ENCODE data around the gene ZDHHC22.

ZDHHC22 gene

DNA sequence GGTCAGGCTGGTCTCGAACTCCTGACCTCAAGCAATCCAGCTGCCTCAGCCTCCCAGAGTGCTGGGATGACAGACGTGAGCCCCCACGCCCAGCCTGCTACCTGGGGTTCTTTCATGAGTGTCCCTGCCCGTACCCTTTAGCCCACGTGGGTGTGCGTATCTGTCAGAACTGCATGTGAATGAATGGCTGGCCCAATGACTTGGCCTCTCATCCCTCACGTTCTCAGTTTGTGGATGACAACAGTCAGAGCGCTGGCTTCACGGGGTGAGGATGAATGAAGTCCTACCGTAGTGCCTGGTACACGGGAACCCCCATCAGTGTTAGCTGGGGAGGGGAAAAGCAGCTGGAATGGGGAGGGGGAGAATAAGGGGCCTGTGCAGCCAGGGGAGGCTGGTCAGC, 16.1 kb upstream of the ZDHHC22 start:
- DNase-seq (ENCODE audit: low spot score) = peak; percentile 17

- no peak for DNase-seq (ENCODE audit: low spot score)
Observed at GRCh38 chr14:77155083-77155482, 13.5 kb upstream of the ZDHHC22 start.

GRCh38 chr14:77154421-77154820, 12.8 kb upstream of the ZDHHC22 start:
- DNase-seq (ENCODE audit: low spot score) = no peak

DNA sequence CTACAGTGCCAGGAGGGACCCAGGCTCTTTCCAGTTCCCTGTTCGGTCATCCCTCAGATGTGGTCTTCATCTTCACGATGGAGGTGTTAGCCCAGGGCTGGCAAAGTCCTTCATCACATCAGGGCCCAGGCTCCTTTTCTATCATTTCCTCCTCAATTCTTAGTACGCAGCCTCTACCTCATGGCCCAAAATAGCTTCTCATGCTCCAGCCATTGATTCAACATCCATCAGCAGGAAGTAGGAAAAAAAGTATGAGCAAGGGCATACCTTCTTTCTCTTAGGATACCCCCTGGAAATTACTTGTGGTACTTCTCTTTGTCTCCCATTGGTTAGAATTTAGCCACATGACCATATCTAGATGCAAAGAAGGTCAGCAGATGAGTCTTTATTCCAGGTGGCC, 12.2 kb upstream of the ZDHHC22 start:
- DNase-seq (ENCODE audit: low spot score) = no peak

- DNase-seq (ENCODE audit: low spot score) = peak; percentile 70
Observed at GRCh38 chr14:77151918-77152588, 10.5 kb upstream of the ZDHHC22 start.

- DNase-seq (ENCODE audit: low spot score) = peak; percentile 49
Observed at GRCh38 chr14:77151245-77151644, 9.7 kb upstream of the ZDHHC22 start.

- DNase-seq (ENCODE audit: low spot score) = no peak
Observed at GRCh38 chr14:77148510-77149231, 7.1 kb upstream of the ZDHHC22 start.

GRCh38 chr14:77145975-77146740, 4.6 kb upstream of the ZDHHC22 start:
- DNase-seq (ENCODE audit: low spot score) = no peak

- no peak for DNase-seq (ENCODE audit: low spot score)
Observed at GRCh38 chr14:77144412-77145115, 3.0 kb upstream of the ZDHHC22 start.

DNA sequence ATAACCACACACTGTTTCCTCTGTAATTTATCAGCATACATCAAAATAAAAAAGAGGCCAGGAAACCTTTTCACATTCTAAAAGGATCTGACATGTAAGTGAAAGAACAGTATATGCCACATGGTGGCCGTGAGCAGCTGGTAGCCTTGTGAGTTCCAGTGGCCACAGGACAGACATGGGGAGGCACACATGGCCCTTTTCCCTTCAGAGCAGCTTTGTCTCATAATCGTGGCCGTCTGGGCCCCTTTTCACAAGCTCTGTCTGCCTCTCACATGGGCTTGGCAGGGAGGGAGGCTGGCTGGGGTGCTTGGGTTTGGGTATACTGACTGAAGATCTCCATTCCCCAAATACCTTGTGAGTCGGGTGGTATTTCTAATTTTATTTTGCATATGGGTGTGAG, 1.5 kb upstream of the ZDHHC22 start:
- DNase-seq (ENCODE audit: low spot score) = no peak

- DNase-seq (ENCODE audit: low spot score) = no peak
Observed at GRCh38 chr14:77142005-77142800, 612 bp upstream of the ZDHHC22 start.

- no peak for DNase-seq (ENCODE audit: low spot score)
Observed at GRCh38 chr14:77140359-77141213, 1.0 kb downstream of the ZDHHC22 start.

- DNase-seq (ENCODE audit: low spot score) = peak; percentile 71
Observed at GRCh38 chr14:77139540-77140358, 1.8 kb downstream of the ZDHHC22 start.

DNA sequence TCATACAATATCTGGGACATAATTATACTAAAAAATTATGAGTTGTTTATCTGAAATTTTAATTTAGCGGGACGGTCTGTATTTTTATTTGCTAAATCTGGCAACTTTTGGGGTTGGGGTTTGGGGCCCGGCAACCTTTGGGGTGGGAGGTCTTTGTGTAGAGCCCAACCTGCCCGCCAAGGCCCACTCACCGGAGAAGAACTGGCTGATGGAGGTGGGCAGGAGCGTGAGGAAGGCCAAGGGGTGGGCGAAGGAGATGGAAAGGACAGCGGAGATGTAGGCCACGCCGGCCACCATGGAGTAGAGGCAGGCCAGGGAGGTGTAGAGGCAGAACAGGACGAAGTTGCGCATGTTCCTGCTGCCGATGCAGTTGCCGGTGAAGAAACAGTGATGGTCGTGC, 2.6 kb downstream of the ZDHHC22 start:
- no peak for DNase-seq (ENCODE audit: low spot score)

DNA sequence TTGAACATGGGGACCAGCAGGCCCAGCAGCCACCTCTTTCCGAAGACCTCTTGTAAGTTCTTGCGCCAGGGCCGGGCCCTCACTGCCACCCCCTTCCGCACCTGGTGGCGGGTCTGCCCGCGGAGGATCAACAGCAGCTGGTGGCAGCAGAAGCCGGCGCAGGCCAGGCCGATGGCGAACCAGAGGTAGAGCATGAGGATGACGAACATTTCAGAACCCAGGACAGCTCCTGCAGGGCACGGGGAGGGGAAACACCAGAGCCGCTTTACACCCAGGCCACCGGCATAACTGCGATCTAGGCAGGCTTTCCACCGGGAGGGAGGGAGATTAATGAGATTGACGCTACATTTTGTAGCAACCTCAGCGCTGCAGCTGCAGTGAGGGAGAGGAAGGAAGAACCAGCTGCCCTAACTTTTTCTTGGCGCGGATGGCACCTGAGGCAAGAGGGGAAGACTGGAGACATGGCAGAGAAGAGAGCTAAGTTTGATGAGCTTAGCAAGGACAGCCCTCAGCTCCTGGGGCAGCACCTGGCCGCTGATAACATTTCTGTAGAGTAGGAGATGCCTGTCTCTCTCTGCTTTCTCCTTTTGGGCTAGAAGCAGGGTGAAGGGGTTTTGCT, 7.8 kb downstream of the ZDHHC22 start:
- DNase-seq (ENCODE audit: low spot score) = peak; percentile 79

GRCh38 chr14:77131871-77132486, 9.6 kb downstream of the ZDHHC22 start:
- DNase-seq (ENCODE audit: low spot score) = no peak

DNA sequence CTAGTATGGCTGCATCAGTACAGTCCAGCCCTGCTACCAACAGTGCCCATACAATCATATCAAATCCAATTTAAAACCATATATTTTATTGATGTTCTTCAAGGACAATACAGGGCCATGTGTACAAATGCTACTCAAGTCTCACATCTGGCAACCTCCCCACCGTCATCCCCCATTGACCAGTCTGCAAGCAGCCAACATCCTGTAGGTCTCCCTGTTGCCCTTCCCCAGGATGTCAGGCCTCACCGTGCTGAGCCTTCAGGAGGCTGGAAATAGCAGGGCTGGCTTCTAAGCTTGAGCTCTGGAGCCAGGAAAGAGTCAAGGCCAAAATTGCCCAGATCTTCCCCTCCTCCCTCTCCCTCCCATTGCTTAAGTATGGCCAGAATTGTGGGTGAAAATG, 10.4 kb downstream of the ZDHHC22 start:
- DNase-seq (ENCODE audit: low spot score) = no peak

DNA sequence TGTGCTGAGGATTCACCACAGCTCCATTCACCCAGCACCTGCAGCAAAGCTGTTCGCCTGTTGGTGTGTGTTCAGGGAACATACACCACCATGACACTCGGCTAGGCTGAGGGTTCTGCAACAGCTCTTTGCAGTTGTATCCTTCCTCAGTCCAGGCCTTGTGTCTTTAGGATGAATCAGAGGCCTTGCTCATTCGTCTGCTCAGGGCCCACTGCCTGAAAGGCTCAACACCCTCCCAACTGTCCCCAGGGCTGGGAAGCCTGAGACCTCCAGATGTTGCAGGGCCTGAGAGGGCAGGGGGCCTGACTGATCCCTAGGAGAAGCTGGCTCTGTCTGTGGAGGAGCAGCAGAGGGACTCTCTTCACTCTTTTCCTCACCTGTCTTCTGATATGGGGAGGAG, 11.2 kb downstream of the ZDHHC22 start:
- DNase-seq (ENCODE audit: low spot score) = no peak

- no peak for DNase-seq (ENCODE audit: low spot score)
Observed at GRCh38 chr14:77128414-77128891, 13.1 kb downstream of the ZDHHC22 start.

Measured in AG20443 (cell line).